Measurements from ENCODE around the gene SSC5D.

SSC5D gene

GRCh38 chr19:55485439-55486011, 2.7 kb upstream of the SSC5D start:
- CTCF ChIA-PET: interaction anchor here (0.8 kb wide), 1 partner anchor 18 kb away, joined by 4 read pairs; no protein-coding TSS in a partner anchor
- DNase-seq (ENCODE audit: extremely low spot score): no peak
- POLR2A ChIA-PET: interaction anchor here (0.9 to 2.0 kb wide), 5 partner anchors 9 to 18 kb away, joined by 3 to 21 read pairs (median 4); partner anchors contain the start of gene ZNF628
- TF ChIP-seq L3MBTL2 (conservative IDR thresholded peaks at IDR 0.05) (no peak), FOXA1 (IDR thresholded peaks at IDR 0.05) (no peak)

- TF ChIP-seq FOXA1 (IDR thresholded peaks at IDR 0.05): no peak
- POLR2A ChIA-PET: interaction anchor here (0.9 to 2.0 kb wide), 6 partner anchors 10 to 22 kb away, joined by 3 to 21 read pairs (median 4); partner anchors contain the start of gene ZNF628
- CTCF ChIA-PET: interaction anchor here (0.6 to 1.2 kb wide), 2 partner anchors 17 to 18 kb away, joined by 3 to 4 read pairs; no protein-coding TSS in a partner anchor
- DNase-seq (ENCODE audit: extremely low spot score): no peak
These were observed 1.9 kb upstream of the SSC5D start for GRCh38 chr19:55486043-55486970.

GRCh38 chr19:55486971-55487923, 989 bp upstream of the SSC5D start:
- POLR2A ChIA-PET: interaction anchor here (0.7 to 1.9 kb wide), 4 partner anchors 11 to 21 kb away, joined by 3 to 14 read pairs (median 4); partner anchors contain the start of gene ZNF628
- CTCF ChIA-PET: interaction anchor here (0.6 to 1.2 kb wide), 2 partner anchors 17 to 19 kb away, joined by 3 to 4 read pairs; no protein-coding TSS in a partner anchor
- no peak for DNase-seq (ENCODE audit: extremely low spot score)
- TF ChIP-seq CTBP1 (IDR thresholded peaks at IDR 0.05; ENCODE audit: borderline replicate concordance) (no peak), FOXK2 (IDR thresholded peaks at IDR 0.05) (no peak), ELF4 (IDR thresholded peaks at IDR 0.05) (no peak), HDGF (IDR thresholded peaks at IDR 0.05; ENCODE audit: borderline replicate concordance) (no peak), TARDBP (IDR thresholded peaks at IDR 0.05) (no peak), NFRKB (IDR thresholded peaks at IDR 0.05) (no peak), FOXA1 (IDR thresholded peaks at IDR 0.05) (no peak), L3MBTL2 (conservative IDR thresholded peaks at IDR 0.05) (no peak), ZNF384 (IDR thresholded peaks at IDR 0.05) (no peak)

GRCh38 chr19:55488986-55489710, 912 bp downstream of the SSC5D start:
- DNase-seq (ENCODE audit: extremely low spot score): no peak
- ChIA-PET CTCF (interaction anchor here (1.5 kb wide), 1 partner anchor 15 kb away, joined by 3 read pairs; no protein-coding TSS in a partner anchor), POLR2A (interaction anchor here (1.1 kb wide), 1 partner anchor 115 kb away, joined by 3 read pairs; no protein-coding TSS in a partner anchor)
- TF ChIP-seq ARNT (IDR thresholded peaks at IDR 0.05) (no peak), BHLHE40 (IDR thresholded peaks at IDR 0.05; ENCODE audit: borderline replicate concordance) (no peak), ZNF384 (IDR thresholded peaks at IDR 0.05) (no peak), CTBP1 (IDR thresholded peaks at IDR 0.05; ENCODE audit: borderline replicate concordance) (no peak), SUZ12 (IDR thresholded peaks at IDR 0.05) (no peak), FOXM1 (IDR thresholded peaks at IDR 0.05; ENCODE audit: borderline replicate concordance) (no peak), ELF4 (IDR thresholded peaks at IDR 0.05) (no peak), PKNOX1 (IDR thresholded peaks at IDR 0.05) (no peak), NFRKB (IDR thresholded peaks at IDR 0.05) (no peak), TARDBP (IDR thresholded peaks at IDR 0.05) (no peak), HDGF (IDR thresholded peaks at IDR 0.05; ENCODE audit: borderline replicate concordance) (no peak), FOXA1 (IDR thresholded peaks at IDR 0.05) (no peak), SP1 (IDR thresholded peaks at IDR 0.05) (no peak), FOXK2 (IDR thresholded peaks at IDR 0.05) (no peak), LEF1 (IDR thresholded peaks at IDR 0.05; ENCODE audit: borderline replicate concordance) (no peak), L3MBTL2 (conservative IDR thresholded peaks at IDR 0.05) (no peak)

GRCh38 chr19:55489711-55490477, 1.7 kb downstream of the SSC5D start:
- no peak for TF ChIP-seq LEF1 (IDR thresholded peaks at IDR 0.05; ENCODE audit: borderline replicate concordance)
- no peak for TF ChIP-seq ZNF384 (IDR thresholded peaks at IDR 0.05)
- no peak for TF ChIP-seq TARDBP (IDR thresholded peaks at IDR 0.05)
- TF ChIP-seq FOXK2 (IDR thresholded peaks at IDR 0.05): no peak
- no peak for TF ChIP-seq BHLHE40 (IDR thresholded peaks at IDR 0.05; ENCODE audit: borderline replicate concordance)
- no peak for TF ChIP-seq ELF4 (IDR thresholded peaks at IDR 0.05)
- no peak for TF ChIP-seq FOXA1 (IDR thresholded peaks at IDR 0.05)
- TF ChIP-seq ARNT (IDR thresholded peaks at IDR 0.05): no peak
- no peak for TF ChIP-seq FOXM1 (IDR thresholded peaks at IDR 0.05; ENCODE audit: borderline replicate concordance)
- no peak for TF ChIP-seq L3MBTL2 (conservative IDR thresholded peaks at IDR 0.05)
- TF ChIP-seq HDGF (IDR thresholded peaks at IDR 0.05; ENCODE audit: borderline replicate concordance): no peak
- no peak for TF ChIP-seq NFRKB (IDR thresholded peaks at IDR 0.05)
- TF ChIP-seq CTBP1 (IDR thresholded peaks at IDR 0.05; ENCODE audit: borderline replicate concordance): no peak
- POLR2A ChIA-PET: interaction anchor here (1.1 kb wide), 1 partner anchor 114 kb away, joined by 3 read pairs; no protein-coding TSS in a partner anchor
- CTCF ChIA-PET: interaction anchor here (1.4 kb wide), 1 partner anchor 22 kb away, joined by 3 read pairs; no protein-coding TSS in a partner anchor
- DNase-seq (ENCODE audit: extremely low spot score): no peak

All from HEK293T (cell line).